ENCODE measurements around the gene ZNF692.

The ZNF692 gene

GRCh38 chr1:248824301-248824700 is 34.6 kb downstream of the ZNF692 start:
- DNase-seq = no peak

GRCh38 chr1:248823517-248824001 is 35.3 kb downstream of the ZNF692 start:
- no peak for DNase-seq

DNA sequence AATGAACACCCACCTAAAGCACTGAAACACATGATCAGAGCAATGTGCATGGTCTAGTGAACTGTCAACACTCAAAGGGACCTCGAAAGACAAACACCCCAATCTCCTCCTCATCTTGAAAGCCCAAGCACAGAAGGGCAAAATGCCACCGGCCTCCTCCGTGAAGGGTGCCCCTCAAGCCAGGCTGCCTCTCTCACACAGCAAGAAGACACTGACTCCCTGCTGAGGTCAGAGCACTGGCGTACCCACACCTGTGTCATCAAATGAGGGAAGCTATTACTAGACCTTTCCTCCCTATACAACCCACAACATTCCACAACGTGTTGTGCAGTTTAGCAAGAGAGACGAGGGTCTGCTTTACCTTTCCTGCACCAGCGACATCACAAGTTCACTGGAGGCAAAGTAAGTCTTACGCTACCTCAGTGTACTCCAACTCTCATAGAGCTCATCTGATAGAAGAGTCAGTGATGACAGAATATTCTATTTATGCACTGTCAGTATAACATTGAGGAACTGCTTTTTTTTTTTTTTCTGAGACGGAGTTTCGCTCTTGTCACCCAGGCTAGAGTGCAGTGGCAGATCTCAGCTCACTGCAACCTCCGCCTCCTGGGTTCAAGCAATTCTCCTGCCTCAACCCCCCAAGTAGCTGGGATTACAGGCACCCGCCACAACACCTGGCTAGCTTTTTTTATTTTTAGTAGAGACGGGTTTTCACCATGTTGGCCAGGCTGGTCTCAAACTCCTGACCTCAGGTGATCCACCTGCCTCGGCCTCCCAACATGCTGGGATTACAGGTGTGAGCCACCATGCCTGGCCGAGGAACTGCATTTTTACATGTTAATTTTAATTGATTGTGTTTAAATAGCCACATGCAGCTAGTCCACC is 36.5 kb downstream of the ZNF692 start:
- DNase-seq = no peak

DNA sequence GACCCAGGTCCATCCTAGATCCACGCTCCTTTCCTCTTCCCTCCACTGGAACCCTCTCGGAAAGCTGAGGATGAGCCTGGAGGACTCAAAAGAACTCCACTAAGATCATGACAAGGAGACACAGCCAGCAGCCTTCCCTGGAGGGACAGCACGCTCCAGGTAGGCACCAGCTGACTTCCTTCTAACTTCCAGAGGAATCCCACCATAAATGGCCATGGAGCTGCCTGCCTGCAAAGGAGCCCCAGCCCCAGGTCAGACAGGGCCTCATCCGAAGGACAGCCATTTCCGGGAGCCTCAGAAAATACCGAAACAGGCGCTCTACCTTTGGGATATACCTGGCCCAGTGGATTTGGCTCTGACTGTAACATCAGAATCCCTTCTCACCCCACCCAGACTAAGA is 37.2 kb downstream of the ZNF692 start:
- DNase-seq = no peak

DNA sequence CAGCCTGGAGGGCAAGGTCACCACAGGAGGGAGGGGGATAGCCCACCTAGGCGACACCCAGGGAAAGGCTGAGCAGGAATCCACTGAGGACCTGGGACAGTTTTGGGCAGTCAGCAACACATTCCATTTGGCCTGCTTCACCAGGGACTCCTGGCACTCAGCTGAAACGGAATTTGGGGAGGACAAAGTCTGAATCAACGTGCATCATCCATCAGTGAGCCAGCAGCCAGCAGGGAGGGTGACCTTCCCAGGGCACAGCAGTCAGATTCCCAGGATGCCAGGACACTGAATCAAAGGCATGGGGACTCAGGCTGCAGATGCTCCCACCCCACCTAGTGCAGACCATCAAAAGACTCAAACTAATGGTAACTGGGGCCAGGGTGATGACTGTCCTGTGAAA is 37.8 kb downstream of the ZNF692 start:
- DNase-seq = no peak

GRCh38 chr1:248820041-248820585 is 38.8 kb downstream of the ZNF692 start:
- DNase-seq = no peak

- DNase-seq = no peak
Measured at GRCh38 chr1:248818505-248819374, 40.1 kb downstream of the ZNF692 start.

DNA sequence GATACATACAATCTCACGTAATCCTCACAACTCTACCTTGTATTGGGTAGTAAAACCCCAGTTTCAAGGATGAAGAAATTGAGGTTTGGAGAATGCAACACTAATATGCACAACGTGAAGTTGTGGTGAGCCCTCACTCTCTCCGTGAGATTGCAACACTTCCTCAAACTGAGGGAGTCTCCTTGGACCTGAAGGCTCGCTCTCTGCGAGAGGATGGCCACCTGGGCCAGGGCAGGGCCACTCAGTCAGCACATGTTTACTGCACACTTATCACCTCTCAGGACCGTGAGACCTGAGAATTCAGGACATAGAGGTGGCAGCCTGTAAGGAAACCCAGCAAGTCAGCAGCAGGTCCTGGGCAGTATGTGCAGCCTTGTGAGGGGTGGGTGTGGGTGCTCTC is 41.8 kb downstream of the ZNF692 start:
- no peak for DNase-seq

DNA sequence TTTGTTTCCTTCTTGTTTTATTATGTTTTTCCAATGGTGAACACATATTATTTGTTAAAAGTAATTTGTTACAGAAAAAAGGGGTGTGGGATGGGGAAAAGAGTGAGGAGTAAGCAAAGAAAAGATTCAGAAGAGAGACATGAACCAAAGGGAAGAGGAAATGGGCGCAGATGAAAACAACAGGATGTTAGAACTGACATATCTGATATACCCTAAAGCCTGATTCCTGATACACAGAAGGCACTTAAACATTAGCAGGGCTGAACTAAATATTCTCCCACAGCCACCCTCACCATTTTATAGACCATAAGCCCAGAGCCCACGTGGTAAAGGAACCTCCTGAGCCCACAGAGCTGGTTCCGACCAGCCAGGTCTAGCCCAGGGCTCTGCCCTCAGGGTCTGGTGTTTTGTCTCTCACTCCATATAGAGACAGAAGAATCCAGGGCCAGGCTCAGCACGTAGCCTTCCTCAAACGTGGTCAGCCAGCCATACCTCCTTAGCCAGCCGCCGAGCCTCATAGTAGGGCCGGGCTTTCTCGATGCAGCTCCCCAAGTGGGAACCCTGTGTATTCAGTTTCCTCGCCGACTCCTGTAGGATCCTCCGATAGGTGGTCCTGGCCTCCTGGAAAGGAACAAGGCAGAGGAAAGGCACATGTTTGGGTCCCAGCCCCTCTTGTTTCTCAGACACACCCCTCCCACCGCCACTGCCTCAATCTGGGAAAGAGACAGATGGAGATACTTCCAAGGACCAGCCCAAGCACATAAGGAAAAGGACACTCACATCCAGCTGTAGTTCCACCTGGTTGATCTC is 42.6 kb downstream of the ZNF692 start:
- DNase-seq = no peak

GRCh38 chr1:248815407-248816034 is 43.4 kb downstream of the ZNF692 start:
- DNase-seq = no peak

GRCh38 chr1:248814351-248814750 is 44.5 kb downstream of the ZNF692 start:
- no peak for DNase-seq

GRCh38 chr1:248813546-248813945 is 45.3 kb downstream of the ZNF692 start:
- DNase-seq = no peak

- no peak for DNase-seq
Measured at GRCh38 chr1:248812736-248813425, 46.0 kb downstream of the ZNF692 start.

DNA sequence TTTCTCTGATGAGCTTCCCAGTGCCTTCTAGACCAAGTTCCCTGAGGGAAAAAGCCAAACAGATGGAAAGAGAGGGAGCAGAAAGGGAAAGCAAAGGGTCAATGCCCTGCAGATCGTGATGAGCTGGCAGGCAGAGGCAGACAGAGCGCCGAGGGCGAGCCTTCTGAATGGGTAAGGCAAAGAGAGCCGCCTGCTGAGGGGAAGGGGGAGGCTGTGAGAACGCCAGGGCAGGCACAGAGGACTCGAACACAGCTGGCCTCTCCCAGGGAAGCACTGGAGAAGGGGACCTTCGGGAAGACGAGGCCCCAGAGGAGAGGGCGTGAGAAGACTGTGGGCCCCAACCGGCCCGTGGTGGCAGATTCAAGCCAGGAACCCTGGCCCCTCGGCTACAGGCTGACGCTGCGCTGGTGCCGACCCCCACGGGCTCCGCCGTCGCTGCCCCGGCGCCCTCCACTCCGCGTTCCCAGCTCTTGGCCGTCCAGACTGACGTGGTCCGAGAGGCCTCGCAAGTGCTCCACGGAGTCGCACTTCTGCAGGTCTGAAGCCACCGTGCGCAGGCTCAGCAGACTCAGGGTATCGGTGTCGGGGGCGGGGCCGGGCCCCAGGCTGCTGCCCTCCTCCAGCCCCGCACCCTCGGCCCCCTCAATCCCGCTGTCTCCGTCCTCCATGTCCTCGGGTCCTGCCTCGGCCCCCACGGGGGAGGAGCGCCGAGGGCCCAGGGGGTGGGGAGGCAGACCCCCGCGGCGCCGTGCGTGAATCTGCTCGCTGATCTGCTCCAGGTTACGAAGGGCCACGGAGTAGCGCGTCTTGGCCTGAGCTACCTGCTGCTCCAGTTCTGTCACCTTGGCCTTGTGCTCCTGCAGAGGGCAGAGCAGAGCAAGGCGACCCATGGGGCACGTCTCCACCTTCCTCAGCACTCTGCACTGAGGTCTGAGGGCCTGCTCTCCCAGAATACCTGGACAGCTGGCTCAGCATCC is 47.1 kb downstream of the ZNF692 start:
- DNase-seq = no peak

DNA sequence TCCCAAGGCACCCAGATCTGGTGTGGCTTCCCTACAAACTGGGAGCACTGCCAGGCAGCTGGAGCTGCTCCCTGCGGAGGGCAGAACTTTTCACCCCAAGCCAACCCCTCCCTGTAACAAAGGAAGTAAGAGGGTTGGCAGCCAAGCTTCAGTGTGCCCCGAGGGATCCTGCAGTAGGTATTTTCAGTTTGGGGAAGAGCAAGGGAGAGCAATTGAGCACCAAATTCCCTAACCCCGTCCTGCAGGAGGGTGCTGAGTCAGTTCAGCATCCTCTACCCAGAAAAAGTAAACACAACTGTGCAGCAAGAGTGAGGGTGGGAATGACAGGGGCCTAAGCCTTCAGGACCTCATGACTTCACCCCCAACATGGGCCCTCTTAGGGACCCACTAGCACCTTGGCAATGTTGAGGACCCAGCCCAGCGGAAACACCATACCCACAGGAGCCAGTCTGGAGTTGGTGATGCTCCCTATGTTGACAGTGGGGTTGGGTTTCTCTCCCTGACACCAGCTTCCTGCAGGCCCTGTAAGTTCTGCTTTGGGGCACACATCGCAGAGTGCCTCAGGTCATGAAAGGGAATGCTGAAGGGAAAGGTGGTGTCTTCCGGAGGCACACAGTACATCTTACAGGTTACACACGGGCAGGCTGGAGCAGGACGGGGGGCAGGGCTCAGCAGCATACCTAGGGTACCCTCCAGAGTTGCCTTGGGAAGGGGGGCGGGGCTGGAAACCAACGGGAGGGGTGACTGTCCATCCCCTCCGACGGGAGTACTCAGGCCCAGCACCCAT is 48.0 kb downstream of the ZNF692 start:
- DNase-seq = no peak

DNA sequence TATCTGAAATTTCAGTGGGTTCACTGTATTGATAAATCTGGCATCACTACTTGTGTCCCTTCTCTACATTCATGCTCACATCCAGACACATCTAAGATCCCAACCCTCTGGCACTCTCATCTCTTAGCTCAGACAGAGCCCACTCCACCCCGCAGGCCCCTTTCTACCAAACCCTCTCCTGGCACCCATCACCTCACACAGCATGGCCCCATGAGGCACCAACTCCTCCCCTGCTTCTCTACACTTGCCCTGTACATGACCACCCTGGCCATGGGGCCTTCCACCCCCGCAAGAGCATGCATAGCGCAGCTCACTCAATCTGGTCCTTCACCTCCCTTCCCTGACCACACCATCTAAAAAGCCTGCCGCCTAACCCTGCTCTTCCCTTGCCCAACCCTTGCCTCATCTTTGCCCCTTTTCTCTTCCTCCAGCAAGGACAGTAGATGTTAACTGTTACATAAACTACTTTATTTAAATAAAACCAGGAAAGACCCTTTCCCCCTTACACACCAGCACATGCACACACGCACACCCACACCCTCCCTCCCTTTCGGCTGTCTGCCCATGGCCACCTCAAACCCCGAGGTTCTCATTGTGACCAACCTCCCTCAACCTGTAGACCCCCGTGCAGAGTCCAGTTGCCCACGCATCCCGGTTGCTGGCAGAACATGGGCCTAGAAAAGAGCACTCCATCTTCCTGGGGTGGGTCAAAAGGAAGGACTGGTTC is 48.7 kb downstream of the ZNF692 start:
- DNase-seq = no peak

GRCh38 chr1:248808876-248809275 is 50.0 kb downstream of the ZNF692 start:
- DNase-seq = no peak

- DNase-seq = no peak
Measured at GRCh38 chr1:248807067-248807737, 51.7 kb downstream of the ZNF692 start.

Data from DMS79 (cell line).